Measurements from ENCODE around the gene ASB5.
"Not testable (repeated sequence)": the region's sequence is repeated elsewhere in the genome, so short reads cannot be mapped to it uniquely, and the experiment has no call there.

The ASB5 gene, protein sequence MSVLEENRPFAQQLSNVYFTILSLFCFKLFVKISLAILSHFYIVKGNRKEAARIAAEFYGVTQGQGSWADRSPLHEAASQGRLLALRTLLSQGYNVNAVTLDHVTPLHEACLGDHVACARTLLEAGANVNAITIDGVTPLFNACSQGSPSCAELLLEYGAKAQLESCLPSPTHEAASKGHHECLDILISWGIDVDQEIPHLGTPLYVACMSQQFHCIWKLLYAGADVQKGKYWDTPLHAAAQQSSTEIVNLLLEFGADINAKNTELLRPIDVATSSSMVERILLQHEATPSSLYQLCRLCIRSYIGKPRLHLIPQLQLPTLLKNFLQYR

DNA sequence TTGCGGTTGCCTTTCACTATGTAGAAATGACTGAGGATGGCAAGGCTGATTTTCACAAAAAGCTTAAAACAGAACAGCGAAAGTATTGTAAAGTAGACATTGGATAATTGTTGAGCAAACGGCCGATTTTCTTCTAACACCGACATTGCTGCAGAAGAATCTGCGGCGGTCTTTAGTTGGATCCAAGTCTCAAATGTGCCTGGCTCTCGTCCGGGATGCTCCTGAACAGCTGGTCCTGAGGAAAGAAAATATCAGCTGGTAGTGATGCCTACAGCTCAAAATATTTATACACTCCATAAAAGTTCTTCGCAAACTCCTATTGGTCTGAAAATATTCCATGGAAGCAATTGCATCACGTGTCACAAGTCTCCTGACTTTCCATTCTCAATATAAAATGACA lies at the start of gene ASB5:
ASB5 (minus strand) TSS at position 260 of the 400 bp plus-strand sequence; CDS start at position 146, 114 bp downstream.
- no peak for DNase-seq

DNA sequence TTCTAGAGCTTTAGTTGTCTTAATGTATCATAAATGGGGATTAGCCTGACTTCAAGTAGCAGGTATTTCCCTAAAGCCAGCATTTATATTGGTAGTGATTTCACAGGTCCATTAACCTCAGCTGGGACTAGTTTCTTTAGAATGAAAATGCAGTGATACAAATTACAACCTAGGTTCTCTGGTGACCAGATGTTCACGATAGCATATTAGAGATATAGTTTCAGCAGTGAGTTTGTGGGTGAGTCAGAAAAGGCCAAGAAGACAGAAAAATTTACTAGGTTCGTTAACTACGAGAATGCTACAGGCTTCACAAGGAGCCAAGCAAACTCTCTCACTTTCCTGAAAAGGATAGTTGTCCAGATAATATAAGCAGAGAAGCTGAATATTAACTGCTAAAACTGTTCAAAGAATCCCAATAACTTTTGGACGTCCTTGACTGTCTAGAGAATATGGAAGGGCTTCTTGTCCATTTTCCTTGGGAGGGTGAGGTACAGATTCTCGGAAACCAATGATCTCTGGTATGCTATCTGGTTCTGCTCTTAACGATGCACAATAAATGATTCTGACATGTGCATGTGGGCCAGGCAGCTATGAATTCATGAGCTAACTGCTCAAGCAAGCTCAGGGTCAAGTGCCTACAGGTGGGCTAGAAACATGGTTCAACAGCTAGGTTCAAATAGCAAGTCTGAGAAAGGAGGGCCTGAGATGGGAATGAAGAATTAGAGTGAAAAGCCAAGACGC lies 44.7 kb upstream of the ASB5 start:
- no peak for DNase-seq

DNA sequence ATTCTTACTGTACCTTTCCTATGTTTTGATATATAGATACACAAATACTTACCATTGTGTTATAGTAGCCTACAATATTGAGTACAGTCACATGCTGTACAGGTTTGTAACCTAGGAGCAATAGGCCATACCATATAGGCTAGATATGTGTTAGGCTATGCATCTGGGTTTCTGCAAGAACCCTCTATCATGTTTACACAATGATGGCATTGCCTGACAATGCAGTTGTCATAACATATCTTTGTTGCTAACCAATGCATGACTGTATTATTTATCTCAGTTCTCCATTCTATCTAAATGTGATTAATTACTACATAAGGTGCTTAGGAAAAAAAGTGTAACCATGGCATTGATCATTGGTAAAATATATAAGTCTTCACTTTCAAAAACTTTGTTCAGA lies 40.8 kb upstream of the ASB5 start:
- DNase-seq: no peak

DNA sequence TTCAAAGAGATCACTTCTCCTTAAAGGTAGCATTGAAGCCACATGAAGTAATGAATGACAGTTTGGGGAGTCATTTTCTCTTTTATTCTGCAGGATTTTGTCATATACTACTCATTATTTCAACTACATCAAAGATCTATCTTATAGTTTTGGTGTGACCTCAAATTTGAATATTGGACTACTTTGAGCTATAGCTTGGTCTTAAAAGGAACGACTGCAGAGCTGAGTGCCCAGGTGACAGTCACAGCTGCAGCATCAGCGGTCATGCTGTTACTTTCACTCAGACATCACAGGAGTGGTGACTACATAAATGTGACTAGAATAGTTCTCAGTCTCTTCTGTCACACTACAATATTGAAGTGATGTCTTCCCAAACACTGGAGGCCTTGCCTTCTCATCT lies 40.0 kb upstream of the ASB5 start:
- DNase-seq: no peak

DNA sequence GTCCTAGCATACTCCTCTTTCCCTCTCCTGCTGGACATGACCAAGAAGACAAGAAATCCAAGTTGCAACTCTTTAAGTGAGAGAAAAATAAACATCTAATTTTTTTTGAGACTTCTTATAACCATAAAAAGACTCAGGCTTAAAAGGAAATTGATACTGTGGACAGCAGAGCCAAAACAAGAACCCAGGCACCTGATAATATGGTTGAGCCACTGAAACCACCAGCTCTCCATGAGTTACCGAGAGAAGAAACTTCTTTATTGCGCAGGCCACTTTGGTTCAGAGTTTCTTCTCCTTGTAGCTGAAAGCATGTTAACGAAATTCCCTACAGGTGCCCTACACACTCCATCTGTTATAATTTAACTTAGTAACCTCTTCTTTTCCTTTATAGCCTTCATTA lies 39.4 kb upstream of the ASB5 start:
- DNase-seq: no peak

DNA sequence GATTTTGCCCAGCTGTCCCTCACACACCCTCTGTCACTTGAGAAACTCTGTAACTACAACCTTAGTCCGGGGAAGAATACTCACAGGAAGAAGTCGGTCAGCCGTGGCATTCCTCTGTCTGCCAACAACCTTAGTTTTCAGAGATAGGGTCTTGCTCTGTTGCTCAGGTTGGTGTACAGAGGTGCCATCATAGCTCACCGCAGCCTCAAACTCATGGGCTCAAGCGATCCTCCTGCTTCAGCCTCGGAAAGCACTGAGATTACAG lies 38.6 kb upstream of the ASB5 start:
- DNase-seq: no peak

DNA sequence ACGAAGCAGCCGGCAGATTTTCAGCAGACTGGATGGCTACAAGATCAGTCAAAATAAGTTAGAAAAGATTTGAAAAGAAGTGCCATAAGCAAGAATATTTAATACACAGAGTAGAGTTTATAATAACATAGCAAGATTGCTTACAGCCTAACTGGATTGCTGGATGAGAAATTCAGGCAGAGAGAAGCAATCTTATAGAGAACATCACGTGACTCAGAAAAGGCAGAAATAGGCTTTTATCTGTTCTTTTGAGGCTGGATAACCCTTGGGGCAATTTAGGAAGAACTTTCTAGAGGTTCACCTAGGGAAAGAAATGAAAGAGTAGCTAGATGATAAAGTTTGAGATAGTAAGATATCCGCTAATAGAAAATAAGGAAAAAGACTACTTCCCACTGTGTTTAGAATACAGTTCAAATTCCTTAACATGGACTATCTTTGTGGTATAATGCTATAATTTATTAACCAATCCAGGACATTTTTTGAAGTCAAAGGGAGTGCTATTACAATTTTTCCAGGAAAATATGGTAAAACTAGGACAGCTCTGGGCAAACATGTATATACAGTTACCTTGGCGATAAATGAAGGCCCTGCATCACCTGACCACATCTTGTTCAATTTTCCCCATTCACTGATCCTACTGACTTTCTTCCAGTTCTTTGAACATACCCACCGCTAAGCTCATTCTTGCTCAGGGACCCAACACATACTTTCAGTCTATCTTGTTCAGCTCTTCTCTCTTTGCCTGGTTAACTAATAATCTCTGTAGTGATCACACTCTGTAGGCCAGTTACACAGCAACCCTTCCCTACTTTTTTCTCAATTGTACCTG lies 38.0 kb upstream of the ASB5 start:
- DNase-seq: no peak

DNA sequence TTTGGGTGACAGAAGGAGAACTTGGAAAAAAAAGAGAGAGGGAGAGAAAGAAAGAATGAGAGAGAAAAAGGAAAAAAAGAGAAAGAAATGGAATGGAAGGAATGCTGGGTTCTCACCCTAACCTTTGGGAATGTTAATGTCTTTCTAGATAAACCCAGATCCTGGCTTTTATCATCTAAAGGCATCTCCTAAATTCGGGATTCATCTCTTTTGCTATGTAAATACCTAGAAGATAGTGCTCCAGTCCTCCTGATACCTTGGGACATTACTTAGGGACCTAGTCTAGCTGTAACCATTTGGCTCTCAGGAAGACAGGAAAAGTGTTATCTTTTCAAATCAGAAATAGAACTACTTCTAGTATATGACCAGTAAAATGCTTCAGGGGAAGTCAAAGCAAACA lies 34.9 kb upstream of the ASB5 start:
- no peak for DNase-seq

DNA sequence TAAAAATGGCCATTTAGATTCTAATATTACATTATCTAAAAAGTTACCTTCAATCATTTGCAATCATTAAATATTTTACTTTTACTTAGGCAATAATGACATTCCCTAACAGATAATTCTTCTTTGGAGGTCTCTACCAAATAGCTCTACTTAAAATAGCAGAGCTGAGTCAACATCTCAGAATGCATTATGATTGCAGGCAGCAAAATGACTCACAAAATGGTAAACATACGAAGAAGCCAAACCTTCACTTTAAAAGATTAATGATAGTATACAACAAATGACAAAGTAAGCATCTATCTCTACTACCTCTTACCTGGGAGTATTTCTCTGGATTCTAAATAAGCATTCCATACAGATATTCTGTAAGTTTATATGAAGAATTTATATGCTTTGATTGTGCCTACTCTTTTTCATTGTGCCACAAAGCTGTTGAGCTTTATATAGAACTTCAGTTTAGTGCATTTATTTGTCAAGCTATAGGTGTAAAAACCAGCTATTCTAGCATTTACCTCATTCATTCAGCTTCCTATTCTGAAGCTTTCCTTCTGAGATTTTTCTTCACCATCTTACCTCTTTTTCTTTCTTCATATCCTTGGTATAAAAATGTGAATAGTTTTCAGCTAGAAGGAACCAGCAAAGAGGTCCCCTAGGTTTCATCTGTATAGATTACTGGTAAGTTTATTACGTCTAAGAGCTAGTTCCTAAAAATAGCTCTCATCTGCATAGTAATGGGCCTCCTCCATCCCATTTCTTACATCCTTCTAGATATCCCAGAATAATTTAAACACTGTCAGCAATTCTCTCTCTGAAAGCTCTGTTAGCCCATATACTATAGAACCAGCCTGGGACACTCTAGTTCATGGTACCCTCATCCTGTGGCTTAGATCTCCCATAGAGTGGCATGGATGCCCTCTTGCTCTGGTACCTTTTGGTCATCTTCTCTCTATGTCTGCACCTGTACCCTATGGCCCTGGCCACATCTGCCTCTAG lies 33.6 kb upstream of the ASB5 start:
- no peak for DNase-seq

DNA sequence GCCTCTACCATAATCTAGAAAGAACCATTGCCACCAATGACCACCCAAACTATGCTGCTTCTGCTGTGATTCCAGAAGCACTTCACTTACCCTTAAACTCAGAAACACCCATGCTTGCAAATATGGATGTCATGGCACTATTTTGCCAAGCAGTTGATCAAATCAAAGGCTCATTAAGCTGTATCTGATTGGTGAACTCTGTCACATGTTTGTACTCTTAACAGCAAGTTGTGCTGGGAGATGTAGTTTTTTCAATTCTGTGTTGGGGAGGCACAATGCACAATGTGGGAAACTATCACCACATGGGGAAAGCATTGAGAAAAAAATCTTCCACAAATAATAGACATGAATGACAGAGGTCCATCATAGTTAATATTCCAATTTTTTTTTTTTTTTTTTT lies 31.5 kb upstream of the ASB5 start:
- DNase-seq: no peak

DNA sequence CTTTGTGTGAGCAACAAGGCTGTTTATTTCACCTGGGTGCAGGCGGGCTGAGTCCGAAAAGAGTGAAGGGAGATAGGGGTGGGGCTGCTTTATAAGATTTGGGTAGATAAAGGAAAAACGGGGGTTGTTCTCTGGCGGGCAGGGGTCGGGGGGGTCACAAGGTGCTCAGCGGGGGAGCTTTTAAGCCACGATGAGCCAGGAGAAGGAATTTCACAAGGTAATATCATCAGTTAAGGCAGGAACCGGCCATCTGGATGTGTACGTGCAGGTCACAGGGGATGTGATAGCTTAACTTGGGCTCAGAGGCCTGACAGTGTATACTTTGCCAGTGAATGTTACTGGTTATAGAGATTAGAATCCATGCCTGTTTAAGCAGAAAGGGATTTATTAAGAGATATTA lies 31.0 kb upstream of the ASB5 start:
- DNase-seq: no peak

DNA sequence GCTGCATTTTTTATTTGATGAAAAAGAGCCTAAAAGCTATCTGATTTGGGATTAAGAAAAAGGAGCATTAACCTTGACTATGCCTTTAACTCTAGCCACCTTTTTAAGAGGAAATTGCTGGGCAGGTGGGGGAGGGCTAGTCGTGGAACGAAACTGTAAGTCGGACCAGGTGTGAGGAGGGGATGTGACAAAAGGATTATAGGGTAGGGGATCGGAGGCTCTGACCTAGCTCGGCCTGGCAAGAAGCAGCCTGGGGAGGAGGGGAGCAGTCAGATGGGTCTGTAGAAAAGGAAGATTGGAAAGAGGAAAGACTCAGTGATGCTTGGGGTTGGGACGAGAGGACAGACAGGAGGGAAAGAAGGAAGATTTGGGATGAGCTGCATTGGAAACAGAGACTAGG lies 29.6 kb upstream of the ASB5 start:
- DNase-seq: no peak

DNA sequence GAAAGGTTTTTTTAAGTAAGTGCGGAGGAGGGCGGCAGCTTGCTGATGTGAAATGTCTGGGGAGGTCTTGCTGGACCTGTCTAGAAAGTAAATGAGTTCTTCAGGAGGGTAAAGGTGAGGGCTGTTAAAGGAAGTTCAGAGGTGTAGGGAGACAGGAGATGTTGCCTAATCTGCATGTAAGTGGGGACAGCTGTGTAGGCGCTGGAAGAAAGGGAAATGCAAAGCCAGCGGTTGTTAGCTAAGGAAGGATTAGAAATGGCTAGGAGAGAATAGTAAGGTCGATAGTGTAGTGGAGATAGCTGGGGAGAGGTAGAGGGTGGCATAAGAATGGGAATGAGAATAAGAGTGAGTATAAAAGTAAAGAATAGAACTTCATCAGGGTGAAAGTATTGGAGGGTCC lies 26.9 kb upstream of the ASB5 start:
- DNase-seq: not testable (repeated sequence)

DNA sequence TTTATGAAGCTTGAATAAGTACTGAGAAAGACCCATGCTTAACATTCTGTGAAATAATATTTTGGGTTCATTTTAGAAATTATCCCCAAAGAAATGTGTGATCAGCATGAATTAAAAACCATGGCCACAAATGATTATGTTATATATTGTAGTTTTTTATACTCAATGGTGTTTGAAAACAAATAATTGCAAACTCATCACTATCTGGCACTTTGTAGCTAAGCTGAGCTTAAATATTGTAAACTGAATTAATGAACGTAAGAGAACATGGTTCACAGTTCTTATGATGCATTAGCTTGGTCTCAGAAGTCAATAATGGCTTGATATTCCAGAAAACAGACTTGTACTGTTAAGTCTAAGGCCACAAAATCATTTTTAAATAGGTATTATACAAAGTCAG lies 24.6 kb upstream of the ASB5 start:
- DNase-seq: no peak

DNA sequence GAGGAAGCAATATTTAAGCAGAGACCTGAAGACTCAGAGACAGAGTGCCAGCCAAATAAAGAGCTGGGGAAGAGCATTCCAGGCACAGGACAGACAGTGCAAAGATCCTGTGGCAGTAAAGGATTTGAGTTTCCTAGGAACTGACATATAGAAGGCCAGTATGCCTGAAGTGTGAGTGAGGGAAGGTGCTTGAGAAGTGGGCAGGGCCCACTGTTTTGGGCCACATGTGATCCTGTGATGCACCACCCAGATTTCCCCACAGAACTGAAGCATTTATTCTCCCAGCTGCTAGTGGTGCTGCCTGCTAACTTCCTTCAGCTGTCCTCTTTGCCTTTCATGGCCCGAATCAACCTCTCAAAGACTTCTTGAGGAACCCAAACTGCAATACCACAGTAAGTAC lies 23.9 kb upstream of the ASB5 start:
- DNase-seq: no peak

DNA sequence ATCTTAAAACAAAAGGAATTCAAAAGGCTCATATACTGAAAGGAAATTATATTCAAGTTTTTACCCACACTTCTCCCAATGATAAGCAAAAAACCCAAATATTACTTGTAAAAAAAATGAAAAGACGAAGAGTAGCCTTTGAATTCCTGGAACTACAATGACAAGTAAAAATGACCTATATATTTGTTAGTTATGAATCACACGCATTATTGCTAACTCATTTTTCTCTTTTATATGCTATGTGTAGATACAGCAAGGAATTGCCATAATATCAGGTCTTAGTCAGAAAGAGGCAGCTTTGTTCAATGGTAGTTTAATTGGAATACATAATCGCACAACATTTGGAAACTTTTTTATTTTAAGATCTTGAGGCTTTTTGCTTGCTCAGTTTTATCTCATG lies 22.7 kb upstream of the ASB5 start:
- no peak for DNase-seq

DNA sequence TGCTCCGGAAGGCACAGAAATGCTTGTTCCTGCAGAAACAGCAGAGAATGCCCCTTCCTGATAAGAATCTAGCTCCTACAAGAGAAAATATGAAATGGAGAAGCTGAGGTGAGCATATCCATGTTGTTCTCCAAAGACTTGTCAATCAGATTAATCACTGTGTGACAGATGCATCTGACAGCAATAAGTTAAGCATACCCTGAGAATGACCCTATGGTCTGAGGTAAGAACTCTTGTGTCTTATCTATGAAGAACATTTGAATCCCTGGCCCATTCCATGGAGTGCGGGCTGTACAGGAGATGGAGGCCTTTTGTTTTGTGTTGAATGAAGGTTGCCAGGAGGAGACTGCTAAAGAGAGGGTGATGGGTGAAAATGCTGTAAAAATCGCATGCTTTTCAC lies 21.5 kb upstream of the ASB5 start:
- no peak for DNase-seq

DNA sequence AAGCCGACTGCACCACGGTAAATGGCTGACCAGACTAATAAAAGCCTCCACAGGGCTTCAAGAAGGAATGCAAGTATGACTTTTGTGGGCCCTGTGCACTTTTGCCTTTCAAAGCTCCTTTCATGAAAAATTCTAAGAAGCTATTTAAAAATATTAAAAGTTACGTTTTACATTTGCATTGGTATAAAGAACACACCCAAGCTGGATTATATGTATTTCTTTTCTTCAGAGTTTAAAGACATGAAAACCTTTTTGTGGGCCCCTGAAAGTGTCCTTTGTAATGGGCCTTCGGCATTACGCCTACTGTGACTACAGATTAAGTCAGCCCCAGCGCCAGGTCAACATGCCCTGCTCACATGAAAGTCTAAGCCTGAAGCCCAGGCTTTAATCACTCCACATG lies 20.5 kb upstream of the ASB5 start:
- DNase-seq: no peak

DNA sequence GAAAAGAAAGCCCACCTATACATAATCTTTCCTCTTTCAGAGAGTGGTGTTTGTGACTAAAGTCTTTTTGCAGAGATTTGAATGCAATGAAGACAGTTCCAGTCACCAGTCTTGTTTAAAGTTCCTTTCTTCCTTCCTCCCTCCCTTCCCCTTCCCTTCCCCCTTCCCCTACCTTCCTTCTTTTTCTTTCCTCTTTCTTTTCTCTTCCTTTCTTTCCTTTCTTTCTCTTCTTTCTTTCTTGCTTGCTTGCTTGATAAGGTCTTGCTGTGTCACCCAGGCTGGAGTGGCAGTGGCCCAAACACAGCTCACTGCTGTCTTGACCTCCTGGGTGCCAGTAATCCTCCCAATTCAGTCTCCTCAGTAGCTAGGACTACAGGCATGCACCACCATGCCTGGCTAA lies 19.0 kb upstream of the ASB5 start:
- DNase-seq: no peak

DNA sequence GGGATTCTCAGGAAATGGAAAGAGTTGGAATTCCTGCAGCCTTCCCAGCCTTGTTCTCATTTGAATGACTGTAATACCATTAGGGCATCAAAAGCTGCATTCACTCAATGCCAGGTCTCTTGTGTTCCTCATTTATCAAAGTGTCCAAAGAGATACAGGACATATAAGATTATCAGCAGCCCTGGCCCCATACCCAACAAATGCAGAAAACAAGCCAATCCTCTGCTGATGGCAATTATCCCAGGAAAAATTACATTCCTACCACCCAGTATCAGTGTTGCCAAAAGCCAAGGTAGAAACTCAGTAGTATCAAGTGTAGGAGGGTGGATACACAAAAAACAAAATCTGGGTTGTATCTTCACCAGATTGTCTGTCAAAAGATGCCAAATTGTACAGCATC lies 18.5 kb upstream of the ASB5 start:
- DNase-seq: no peak

DNA sequence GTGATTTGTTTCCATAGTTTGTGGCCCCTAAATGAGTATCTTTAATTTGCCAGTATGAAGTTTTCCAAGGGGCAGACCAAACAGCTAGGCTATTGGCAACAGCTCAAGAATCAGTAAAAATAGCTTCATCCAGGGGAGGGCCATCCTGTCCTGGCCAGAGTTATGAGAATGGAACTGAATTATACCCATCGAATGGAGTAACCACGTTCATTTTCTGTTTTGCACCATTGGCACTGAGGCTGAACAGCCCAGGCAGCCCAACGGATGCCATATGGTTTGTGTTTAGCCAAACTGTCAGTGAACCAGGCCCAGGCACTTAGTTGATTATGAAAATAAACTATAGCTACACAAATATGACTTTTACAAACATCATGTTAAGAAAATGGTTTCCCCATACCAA lies 17.7 kb upstream of the ASB5 start:
- DNase-seq: no peak

DNA sequence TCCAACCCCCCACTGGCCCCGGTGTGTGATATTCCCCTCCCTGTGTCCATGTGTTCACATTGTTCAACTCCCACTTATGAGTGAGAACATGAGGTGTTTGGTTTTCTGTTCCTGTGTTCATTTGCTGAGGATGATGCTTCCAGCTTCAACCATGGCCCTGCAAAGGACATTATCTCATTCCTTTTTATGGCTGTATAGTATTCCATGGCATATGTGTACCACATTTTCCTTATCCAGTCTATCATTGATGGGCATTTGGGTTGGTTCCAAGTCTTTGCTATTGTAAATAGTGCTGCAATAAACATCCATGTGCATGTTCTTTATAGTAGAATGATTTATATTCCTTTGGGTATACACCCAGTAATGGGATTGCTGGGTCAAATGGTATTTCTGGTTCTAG lies 10.5 kb upstream of the ASB5 start:
- DNase-seq: not testable (repeated sequence)

All from COR-L47 (cell line).